OCI-LY1 (cell line): ENCODE data around the gene AKT3.

Experiments used
- CTCF ChIP-seq: fragments of 200-600 bp; sonication (generic), shearing (Covaris generic); IDR thresholded peaks from 2 replicates; pipeline ENCODE4 v1.5.1; 2017; ENCODE audit warnings: mild to moderate bottlenecking, antibody characterized with exemption, low read length, moderate library complexity, mixed read lengths
- EZH2 ChIP-seq: fragments of 200-600 bp; sonication (generic), shearing (Covaris generic); IDR thresholded peaks from 2 replicates; pipeline ENCODE4 v1.8.0; 2017; ENCODE audit warnings: borderline replicate concordance, mixed run types, mild to moderate bottlenecking, antibody characterized with exemption, low read length, moderate library complexity, mixed read lengths

GRCh38 chr1:243798726-243799125 lies 51.3 kb downstream of the AKT3 start:
- TF ChIP-seq CTCF (no peak), EZH2 (no peak)
